Mononuclear cell (primary cell): ENCODE results near the gene DAB2IP. TPM values are rescaled to one million over a fixed set of nuclear protein-coding genes. Genes with fewer than 3 reads are reported as not detected.

ENCODE experiments used
- H3K27me3 ChIP-seq: 2 replicates; pipeline ENCODE4 v1.6.0; 2011; ENCODE audit warnings: low read length, control low read depth; ENCODE audit not compliant: insufficient read depth
- H3K4me1 ChIP-seq: 2 replicates; pipeline ENCODE4 v1.5.1; 2011; ENCODE audit warnings: mild to moderate bottlenecking, low read length, control low read depth; ENCODE audit not compliant: insufficient read depth
- H3K4me3 ChIP-seq: 2 replicates; pipeline ENCODE4 v1.5.1; 2011; ENCODE audit warnings: mild to moderate bottlenecking, low read length, moderate library complexity
- H3K9me3 ChIP-seq: 2 replicates; pipeline ENCODE4 v1.5.1; 2011; ENCODE audit warnings: low read depth, mild to moderate bottlenecking, control low read depth, low read length
- total RNA-seq: library from RNA; depleted of rRNA; stranded (reverse); fragments of >200 nt; gene quantifications from one replicate; pipeline ENCODE4 v1.2.3, GENCODE V29; 2012

DAB2IP gene
- total RNA-seq, 1 donor, result 0.10 TPM

DNA sequence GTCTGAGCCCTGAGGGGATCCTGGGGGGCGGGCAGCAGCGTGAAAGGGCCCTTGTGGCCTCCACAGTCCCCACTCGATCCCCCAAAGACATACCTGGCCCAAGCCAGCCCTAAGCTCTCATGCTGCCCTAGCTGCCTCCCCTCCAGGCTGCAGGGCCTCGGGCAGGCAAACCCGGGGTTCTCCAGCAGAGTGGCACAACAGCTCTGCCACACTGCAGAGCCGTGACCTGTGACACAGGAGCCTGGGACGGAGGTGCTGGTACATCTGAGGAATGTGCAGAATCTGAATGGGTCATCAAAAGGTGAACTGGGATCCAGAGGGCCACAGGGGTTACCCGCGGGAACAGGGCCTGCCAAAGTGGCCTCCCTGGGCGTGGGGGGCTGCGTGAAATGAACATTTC lies 163.2 kb downstream of the DAB2IP start:
- no peaks in the 10 kb centered on the region for H3K27me3 ChIP-seq
- H3K4me1 ChIP-seq, result no peaks in the 10 kb centered on the region
- no peaks in the 10 kb centered on the region for H3K9me3 ChIP-seq
- no peak overlapping the region for H3K4me3 ChIP-seq

DNA sequence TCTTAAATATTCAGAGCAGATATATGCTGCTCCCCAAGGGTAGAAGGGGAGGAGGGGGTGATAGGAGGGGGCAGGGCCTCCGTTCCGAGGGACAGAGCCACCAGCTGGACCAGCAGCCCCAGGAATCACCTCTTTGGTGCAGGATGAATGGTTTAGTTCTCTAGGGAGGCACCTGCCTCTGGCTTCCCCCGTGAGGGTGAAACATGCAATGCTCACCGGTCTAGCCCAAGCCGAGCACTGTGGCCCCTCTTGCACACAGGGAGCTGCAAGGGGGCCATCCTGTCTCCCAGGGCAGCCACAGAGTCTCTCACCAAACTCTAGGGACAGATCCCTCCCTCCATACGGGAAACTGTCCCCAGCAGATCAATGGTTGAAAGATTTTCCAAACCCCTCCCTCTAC lies 163.7 kb downstream of the DAB2IP start:
- no peaks in the 10 kb centered on the region for H3K4me1 ChIP-seq
- no peak overlapping the region for H3K4me3 ChIP-seq
- no peaks in the 10 kb centered on the region for H3K27me3 ChIP-seq
- H3K9me3 ChIP-seq, result no peaks in the 10 kb centered on the region

DNA sequence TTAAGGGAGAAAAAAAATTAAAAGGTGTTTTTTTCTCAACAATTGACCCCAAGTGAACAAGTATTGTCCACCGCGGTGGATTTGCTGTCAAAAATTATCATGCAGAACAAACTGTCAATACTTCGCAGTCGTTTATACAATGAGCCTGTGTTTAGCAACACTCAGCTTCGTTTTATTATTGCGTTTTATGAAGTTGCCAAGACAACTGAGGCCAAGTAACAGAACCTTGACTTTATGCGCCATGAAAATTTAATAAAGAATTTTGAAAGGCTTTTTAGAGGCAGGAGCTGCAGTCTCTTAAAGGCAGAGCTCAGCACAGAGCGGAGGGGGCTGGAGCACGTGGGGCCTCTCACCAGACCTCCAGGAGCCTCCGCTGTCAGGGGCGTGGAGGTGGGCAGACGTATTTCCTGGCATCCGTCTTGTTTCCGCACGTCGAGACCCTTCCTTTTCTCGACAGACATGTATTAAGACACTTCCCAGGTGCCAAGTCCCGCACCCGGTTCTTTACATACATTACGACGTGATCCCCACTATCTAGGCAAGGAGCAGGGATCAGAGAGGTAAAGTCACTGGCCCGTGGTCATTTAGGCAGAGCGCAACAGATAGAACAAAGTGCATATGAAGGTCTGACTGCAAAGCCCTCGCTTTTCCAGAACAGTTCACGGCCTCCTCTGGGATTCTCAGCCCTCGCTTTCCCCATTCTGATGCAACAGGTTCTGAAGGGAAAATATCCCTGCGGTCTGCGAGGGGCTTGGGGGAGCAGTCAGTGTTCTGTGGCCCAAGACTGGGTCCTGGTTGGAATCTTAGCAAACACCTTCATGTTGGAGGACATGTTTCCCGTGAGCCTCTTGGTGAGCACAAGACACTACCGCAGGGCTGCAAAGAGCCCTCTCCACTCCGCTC lies 164.4 kb downstream of the DAB2IP start:
- Histone ChIP-seq H3K4me1 (no peaks in the 10 kb centered on the region), H3K4me3 (no peak overlapping the region), H3K9me3 (no peaks in the 10 kb centered on the region), H3K27me3 (no peaks in the 10 kb centered on the region)

DNA sequence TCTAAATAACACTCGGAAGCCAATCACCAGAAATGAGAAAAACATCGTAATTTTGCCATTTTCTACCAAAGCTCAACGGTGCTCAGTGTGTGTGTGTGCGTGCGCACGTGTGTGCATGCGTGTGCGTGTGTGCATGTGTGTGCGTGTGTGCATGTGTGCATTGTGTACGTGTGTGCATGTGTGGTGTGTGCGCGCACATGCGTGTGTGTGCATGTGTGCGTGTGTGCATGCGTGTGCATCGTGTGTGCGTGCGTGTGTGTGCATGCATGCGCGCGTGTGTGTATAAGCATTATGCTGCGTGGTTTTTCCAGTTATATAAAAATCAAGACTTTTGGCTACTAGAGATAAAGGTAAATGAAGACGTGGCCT lies 165.0 kb downstream of the DAB2IP start:
- H3K4me1 ChIP-seq, result no peaks in the 10 kb centered on the region
- no peaks in the 10 kb centered on the region for H3K27me3 ChIP-seq
- no peaks in the 10 kb centered on the region for H3K9me3 ChIP-seq
- H3K4me3 ChIP-seq, result no peak overlapping the region

DNA sequence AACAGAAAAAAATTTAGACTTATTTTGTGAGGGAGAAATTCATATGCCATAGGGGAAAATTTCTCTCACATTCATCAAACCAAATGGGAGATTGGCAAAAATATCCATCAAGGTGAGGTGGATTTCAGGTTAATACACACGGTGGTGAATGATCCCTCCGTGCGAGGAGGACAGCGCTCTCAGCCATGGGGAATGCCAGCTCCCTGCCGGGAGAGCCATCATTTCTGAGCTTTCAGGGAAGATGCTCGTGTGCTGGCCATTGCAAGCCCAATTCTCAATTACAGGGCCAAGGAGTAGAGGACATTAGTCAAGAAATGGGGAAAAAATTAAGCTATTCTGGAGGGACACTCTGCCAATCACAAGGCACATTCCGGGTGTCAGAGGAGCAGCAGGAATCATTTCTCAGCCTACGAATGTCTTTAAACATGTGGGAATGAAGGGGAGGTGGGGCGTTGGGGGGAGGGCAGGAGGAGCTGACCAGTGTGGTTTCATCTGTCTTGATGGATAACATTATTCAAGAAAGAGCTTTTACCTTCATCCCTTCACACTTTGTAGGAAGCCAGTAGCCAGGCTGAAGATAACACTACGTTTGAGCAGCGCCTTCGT lies 165.5 kb downstream of the DAB2IP start:
- H3K4me3 ChIP-seq, result no peak overlapping the region
- H3K9me3 ChIP-seq, result no peaks in the 10 kb centered on the region
- no peaks in the 10 kb centered on the region for H3K4me1 ChIP-seq
- H3K27me3 ChIP-seq, result no peaks in the 10 kb centered on the region

DNA sequence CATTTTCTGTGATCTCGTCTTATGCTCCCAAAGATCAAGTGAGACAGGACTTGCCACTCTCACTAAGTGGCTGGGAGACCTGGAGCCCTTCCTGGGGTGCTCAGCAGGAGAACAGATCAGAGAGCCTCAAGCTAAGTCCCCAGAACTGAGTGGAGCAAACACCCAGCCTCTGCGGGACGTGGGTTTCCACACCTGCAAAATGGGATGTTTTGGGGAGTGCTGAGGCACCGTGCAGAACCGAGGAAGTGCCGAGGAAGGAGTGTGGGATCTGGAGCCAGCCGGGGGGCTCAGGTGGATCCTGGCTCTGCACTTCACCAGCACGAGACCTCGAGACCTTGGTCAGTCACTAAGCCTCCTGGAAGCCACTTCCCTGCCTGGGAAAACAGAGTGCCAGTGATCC lies 166.0 kb downstream of the DAB2IP start:
- Histone ChIP-seq H3K4me3 (no peak overlapping the region), H3K27me3 (no peaks in the 10 kb centered on the region), H3K9me3 (no peaks in the 10 kb centered on the region), H3K4me1 (no peaks in the 10 kb centered on the region)

DNA sequence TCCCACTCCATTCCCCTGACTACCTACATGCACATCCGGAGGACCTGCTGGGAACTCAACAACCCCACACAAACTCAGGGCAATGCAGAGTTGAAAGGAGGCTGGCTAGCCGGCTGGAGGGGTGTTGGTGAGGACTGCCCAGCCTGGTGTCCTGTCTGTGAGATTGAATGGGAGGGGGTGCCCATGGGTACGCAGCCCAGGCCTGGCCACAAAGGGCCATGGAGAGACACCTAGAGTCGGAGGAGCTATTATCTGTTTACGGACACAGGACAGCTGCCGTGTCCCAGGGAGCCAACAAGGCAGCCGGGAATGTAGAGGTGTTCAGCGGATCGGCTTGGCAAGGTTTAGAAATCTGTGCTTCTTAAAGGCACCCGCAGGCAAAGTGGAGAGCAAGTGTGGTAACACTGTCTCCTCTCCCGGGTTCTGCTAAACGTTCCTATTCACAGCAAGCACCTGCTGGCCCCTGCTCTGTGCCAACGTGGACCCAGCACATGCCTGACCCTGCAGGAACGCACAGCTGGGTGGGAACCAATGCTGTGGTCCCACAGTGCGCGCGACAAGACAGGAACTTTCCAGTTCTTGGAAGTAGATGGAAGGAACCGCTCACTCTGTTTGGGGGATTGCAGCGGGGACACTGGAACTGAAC lies 166.7 kb downstream of the DAB2IP start:
- no peak overlapping the region for H3K4me3 ChIP-seq
- no peaks in the 10 kb centered on the region for H3K9me3 ChIP-seq
- no peaks in the 10 kb centered on the region for H3K27me3 ChIP-seq
- H3K4me1 ChIP-seq, result no peaks in the 10 kb centered on the region

DNA sequence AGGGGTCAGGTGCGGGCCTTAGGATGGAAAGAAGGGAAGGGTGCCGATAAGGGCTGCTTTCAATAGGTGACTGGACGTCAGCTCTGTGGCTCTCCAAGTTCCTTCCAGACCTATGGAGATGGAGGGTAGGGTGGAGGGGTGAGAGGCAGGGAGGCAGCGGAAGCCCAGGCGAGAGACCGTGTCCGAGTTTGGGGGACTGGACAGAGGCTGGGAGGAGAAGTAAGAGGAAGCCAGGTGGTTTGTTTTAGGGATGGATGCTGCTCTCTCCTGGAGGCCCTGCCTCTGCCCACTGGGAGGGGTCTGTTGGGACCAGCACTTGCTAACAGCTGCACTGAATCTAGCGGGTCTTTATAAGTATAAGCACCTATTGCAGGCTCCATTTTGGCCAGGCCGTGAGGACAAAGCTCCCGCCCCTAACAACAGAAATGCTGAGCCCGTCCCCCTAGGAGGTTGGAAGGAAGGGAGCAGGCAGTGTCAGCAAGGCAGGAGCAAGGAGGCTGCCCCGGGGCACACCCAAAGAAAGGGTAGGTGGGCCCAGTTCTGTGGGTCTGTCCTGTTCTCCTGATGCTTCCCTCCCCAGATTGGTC lies 167.5 kb downstream of the DAB2IP start:
- H3K4me3 ChIP-seq, result no peak overlapping the region
- H3K4me1 ChIP-seq, result no peaks in the 10 kb centered on the region
- no peaks in the 10 kb centered on the region for H3K9me3 ChIP-seq
- no peaks in the 10 kb centered on the region for H3K27me3 ChIP-seq

DNA sequence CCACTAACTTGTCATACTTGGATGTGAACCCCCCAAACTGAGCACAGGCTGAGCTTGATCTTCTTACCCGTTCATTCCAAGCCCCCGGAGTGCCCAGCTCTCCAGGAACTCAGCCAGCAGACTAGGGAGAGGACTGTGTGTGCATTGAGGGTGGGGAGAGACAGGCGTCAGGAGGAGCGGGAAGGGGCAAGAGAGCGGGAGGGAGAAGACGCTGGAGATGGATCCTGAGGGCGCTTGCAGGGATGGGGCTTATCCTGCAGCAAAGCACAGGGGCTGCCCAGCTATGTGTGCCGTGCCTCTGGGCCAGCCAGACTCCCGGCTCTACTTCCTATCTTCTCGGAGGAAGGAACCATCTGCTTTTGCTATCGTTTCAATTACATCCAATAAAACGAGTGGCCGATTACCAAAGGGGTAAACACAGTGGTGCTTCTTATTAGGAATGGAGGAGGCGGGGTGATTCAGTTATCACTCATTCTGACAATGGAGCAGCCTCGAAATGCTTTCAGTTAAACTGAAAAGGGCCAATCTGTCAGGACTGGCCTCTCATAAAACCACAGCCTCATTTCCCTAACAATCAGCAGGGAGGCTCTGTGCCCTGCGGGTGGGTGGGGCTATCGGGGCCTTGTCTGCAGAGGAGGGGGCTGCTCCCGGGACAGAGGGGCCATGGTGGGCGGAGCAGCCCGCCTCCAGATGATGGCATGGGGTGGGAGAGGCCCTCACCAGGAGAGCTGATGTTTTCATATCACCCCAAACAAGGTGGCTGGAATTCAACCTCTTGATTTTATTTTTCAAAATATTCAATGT lies 168.2 kb downstream of the DAB2IP start:
- Histone ChIP-seq H3K27me3 (no peaks in the 10 kb centered on the region), H3K4me3 (no peak overlapping the region), H3K9me3 (no peaks in the 10 kb centered on the region), H3K4me1 (no peaks in the 10 kb centered on the region)

DNA sequence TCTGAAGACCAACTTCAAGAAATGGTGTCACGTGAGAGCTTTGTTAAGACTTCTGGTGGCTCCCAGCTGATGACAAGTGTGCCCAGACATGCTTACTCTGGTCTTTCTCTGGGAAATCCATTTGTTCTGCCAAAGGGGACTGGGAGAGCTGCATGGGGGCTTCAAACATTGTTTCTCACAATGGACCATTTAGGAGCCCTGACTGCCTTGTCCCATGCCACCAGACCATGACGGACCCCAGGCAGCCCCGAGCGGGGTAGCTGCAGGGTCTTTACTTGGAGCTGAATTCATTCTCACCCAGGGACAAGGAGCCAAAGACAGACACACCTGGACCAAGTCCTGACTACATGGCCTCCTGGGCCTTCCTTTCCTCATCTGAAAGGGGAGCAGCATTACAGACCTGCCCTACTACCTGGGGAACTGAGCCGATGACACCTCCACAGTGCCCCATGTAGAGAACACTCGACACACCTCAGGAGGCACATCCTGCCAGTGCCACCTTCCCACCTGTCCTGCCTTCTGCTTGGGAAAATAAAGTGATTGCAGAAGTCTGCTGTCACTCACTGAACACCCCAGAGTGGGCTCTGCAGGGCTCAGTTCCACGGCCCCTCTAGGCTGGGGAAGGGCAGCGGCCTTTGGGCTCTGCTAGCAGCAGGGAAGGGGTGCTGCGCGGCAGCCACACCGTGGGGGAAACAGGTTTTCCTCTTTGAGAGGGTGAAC lies 169.0 kb downstream of the DAB2IP start:
- Histone ChIP-seq H3K4me3 (no peak overlapping the region), H3K27me3 (no peaks in the 10 kb centered on the region), H3K4me1 (no peaks in the 10 kb centered on the region), H3K9me3 (no peaks in the 10 kb centered on the region)

DNA sequence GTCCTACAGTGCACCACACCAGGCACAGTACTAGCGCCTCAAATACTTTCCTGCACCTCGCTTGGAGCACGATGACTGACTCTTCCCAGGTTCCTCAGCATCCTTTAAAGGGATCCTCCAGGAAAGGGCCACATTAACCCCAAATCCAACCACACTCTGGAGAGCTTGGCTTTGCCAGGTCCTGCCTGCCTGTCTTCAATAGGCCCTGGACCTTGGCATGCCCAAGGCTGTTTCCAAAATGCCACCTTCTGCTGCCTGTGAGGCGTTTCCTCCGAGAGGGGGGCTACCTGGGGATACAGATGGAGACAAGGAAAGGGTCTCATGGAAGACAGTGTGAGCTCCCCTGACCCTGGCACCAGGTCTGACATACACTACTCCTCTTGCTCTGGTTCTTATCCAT lies 169.9 kb downstream of the DAB2IP start:
- Histone ChIP-seq H3K27me3 (no peaks in the 10 kb centered on the region), H3K4me3 (no peak overlapping the region), H3K4me1 (no peaks in the 10 kb centered on the region)

DNA sequence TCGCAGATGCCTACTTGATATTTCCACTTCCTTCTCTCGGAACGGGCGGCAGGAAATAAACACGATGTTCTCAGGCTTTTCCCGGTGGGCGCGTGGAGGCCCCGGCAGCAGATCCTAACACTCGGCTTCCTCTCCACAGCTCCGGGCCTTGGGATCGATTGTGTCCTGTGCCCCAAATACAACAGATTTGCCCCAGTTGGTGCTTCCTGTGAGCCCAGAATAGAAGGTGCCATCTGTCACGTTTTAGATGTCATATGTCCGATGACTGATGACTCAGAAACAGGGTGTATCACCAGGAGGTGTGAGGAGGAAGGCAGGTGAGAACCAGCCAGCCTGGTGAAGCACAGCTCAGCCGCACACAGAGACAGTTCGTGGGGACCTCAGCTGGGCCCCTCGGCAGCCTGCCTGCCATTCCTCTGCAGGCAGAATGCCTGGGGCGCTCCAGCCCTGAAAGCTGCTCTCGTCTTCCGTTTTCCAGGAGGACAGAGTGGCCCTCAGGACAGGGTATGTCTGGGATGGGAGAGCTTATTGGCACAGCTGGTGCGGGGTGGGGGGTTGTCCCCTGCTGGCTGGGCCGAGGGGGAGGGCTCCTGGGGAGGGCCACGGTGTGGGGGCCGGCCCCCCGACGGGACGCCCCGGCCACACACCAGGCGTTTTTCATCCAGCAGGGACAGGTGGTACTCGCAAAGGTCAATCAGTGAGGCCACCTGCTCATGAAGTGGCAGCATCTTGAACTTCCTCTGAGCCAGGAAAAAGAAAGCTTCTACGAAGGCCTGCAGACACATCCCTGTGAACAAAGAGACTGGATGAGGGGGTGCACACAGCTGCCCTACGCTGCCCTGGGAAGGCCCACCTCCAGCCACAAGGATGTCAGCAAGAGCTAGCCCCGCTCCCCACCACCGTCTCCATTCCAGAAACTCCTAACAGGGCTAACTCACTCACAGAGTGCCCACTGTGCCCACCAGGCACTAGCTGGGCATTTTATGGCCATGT lies 171.0 kb downstream of the DAB2IP start:
- Histone ChIP-seq H3K4me1 (no peaks in the 10 kb centered on the region), H3K4me3 (no peak overlapping the region), H3K9me3 (no peaks in the 10 kb centered on the region), H3K27me3 (no peaks in the 10 kb centered on the region)

More for the DNA sequence above, 169.9 kb downstream of the DAB2IP start:
- no peaks in the 10 kb centered on the region for H3K9me3 ChIP-seq

DNA sequence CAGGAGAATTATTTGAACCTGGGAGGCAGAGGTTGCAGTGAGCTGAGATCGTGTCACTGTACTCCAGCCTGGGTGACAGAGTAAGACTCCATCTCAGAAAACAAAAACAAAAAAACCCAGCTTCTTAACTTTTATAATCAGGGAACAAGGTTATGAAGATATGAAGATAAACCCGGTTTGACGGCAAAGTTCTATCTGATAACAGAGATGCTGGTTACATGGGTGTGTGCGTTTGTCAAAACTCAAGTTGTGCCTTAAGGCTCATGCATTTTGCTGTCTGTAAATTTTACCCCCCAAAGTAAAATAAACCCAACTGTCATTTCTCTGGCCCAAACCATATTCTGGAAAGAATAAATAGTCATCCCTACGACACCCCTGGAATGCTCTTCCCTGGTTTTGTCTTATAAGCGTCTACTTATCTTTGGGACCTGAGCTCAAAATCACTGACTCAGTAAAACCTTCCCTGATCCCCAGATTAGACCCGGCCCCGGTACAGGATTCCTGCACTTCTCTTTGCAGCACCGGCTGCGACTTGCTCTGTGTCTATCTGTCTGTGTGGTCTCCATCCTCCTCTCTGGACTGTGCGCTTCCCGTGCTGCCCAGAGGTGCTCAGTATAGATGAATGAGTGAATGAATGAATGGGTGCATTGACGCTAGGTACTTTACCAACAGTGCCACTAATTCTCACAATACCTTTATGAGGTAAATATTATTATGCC lies 172.2 kb downstream of the DAB2IP start:
- H3K9me3 ChIP-seq, result no peaks in the 10 kb centered on the region
- no peak overlapping the region for H3K4me3 ChIP-seq
- no peaks in the 10 kb centered on the region for H3K27me3 ChIP-seq
- H3K4me1 ChIP-seq, result no peaks in the 10 kb centered on the region
